OCI-LY3 (cell line): ENCODE measurements around the gene C1QTNF1.

Source experiments
- EZH2phosphoT487 ChIP-seq: fragments of 200-600 bp; shearing (Covaris generic); IDR thresholded peaks from 2 replicates; pipeline ENCODE4 v1.6.1; 2018; ENCODE audit warnings: antibody characterized with exemption, mixed run types, low read depth
- TF ChIP-seq, protein P1 (sequence below): fragments of 200-600, 300-600 bp; sonication (generic); IDR thresholded peaks from 2 replicates; pipeline ENCODE4 v1.5.1; 2014; ENCODE audit warnings: antibody characterized with exemption, low read length, low read depth

DNA sequence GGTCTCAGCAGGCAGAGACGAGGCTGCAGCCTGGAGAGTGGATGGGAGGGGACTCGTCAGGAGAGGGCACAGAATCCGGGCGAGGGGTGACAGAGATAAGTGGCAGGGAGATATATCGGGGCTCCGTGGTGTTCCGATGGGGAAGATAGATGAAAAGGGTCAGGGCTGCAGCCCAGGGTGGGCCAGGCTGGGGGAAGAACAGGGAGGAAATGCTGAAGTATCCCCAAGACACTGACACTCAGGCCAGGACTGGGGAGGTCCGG lies 46.4 kb upstream of the C1QTNF1 start:
- TF ChIP-seq, protein P1, sequence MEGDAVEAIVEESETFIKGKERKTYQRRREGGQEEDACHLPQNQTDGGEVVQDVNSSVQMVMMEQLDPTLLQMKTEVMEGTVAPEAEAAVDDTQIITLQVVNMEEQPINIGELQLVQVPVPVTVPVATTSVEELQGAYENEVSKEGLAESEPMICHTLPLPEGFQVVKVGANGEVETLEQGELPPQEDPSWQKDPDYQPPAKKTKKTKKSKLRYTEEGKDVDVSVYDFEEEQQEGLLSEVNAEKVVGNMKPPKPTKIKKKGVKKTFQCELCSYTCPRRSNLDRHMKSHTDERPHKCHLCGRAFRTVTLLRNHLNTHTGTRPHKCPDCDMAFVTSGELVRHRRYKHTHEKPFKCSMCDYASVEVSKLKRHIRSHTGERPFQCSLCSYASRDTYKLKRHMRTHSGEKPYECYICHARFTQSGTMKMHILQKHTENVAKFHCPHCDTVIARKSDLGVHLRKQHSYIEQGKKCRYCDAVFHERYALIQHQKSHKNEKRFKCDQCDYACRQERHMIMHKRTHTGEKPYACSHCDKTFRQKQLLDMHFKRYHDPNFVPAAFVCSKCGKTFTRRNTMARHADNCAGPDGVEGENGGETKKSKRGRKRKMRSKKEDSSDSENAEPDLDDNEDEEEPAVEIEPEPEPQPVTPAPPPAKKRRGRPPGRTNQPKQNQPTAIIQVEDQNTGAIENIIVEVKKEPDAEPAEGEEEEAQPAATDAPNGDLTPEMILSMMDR: no peak
- TF ChIP-seq EZH2phosphoT487: no peak
